Thyroid gland (tissue), 4 donors: ENCODE results near the gene CENPV.

ENCODE experiments used
- CTCF ChIP-seq, 6 experiments: fragments of 200-600 bp in 3 of 6; fragments of 450-650 bp in 3 of 6; sonication (generic) in 3 of 6; IDR thresholded peaks; one replicate each; pipeline ENCODE4 v1.5.1; 2016 to 2019; ENCODE audit warnings: antibody characterized with exemption in 6 of 6, mild to moderate bottlenecking in 2 of 6, inconsistent platforms in 1 of 6, moderate library complexity in 1 of 6
- POLR2A ChIP-seq, 2 donors: fragments of 450-650 bp; IDR thresholded peaks; one replicate each; pipeline ENCODE4 v1.6.1; 2017; ENCODE audit warnings: antibody characterized with exemption in 2 of 2, mild to moderate bottlenecking in 2 of 2, moderate library complexity in 1 of 2

- TF ChIP-seq CTCF (IDR thresholded peaks at IDR 0.05), result no peak
- no peak for TF ChIP-seq POLR2A (IDR thresholded peaks at IDR 0.05)
Observed at GRCh38 chr17:16342979-16343378, 10.3 kb downstream of the CENPV start.
